HG03342 (cell line): ENCODE measurements around the gene MAPT.
"Not testable (repeated sequence)": the region's sequence is repeated elsewhere in the genome, so short reads cannot be mapped to it uniquely, and the experiment has no call there.

ENCODE experiments used
- ATAC-seq: cut with Tn5 transposase; IDR thresholded peaks from one replicate; pipeline ENCODE4 v1.9.1; 2021; ENCODE audit warnings: mild to moderate bottlenecking, moderate library complexity; ENCODE audit not compliant: unreplicated experiment

The MAPT gene

GRCh38 chr17:46002973-46003316 lies 108.6 kb downstream of the MAPT start:
- no peak for ATAC-seq

- ATAC-seq = no peak
Measured at GRCh38 chr17:46003907-46004748, 109.8 kb downstream of the MAPT start.

- not testable (repeated sequence) for ATAC-seq
Measured at GRCh38 chr17:46006082-46006481, 111.7 kb downstream of the MAPT start.

- no peak for ATAC-seq
Measured at GRCh38 chr17:46007461-46007965, 113.2 kb downstream of the MAPT start.

- ATAC-seq = no peak
Measured at GRCh38 chr17:46008591-46008990, 114.2 kb downstream of the MAPT start.

GRCh38 chr17:46009681-46010596 lies 115.6 kb downstream of the MAPT start:
- ATAC-seq = no peak

- ATAC-seq = no peak
Measured at GRCh38 chr17:46010597-46011186, 116.3 kb downstream of the MAPT start.

- no peak for ATAC-seq
Measured at GRCh38 chr17:46011711-46012505, 117.6 kb downstream of the MAPT start.

GRCh38 chr17:46012506-46013079 lies 118.2 kb downstream of the MAPT start:
- no peak for ATAC-seq

- no peak for ATAC-seq
Measured at GRCh38 chr17:46013127-46013501, 118.8 kb downstream of the MAPT start.

GRCh38 chr17:46013502-46014165 lies 119.3 kb downstream of the MAPT start:
- no peak for ATAC-seq

- ATAC-seq = not testable (repeated sequence)
Measured at GRCh38 chr17:46019408-46019925, 125.1 kb downstream of the MAPT start.

GRCh38 chr17:46020023-46020761 lies 125.8 kb downstream of the MAPT start:
- no peak for ATAC-seq

GRCh38 chr17:46020998-46021397 lies 126.6 kb downstream of the MAPT start:
- no peak for ATAC-seq

GRCh38 chr17:46023366-46023765 lies 129.0 kb downstream of the MAPT start:
- ATAC-seq = not testable (repeated sequence)

GRCh38 chr17:46023783-46024388 lies 129.5 kb downstream of the MAPT start:
- no peak for ATAC-seq

GRCh38 chr17:46024590-46024989 lies 130.2 kb downstream of the MAPT start:
- no peak for ATAC-seq

GRCh38 chr17:46025060-46025459 lies 130.7 kb downstream of the MAPT start:
- no peak for ATAC-seq
